HL-60 (cell line): Measurements from ENCODE around the gene SLC12A1.

ENCODE experiments used
- CTCF ChIP-seq: IDR thresholded peaks from one replicate; pipeline ENCODE4 v1.5.1; 2011; ENCODE audit warnings: low read length, control low read depth, inconsistent platforms; ENCODE audit not compliant: insufficient read depth
- GABPA ChIP-seq: IDR thresholded peaks from 2 replicates; pipeline ENCODE4 v1.6.1; 2012; ENCODE audit warnings: low read depth
- POLR2AphosphoS5 ChIP-seq: IDR thresholded peaks from 2 replicates; pipeline ENCODE4 v1.6.1; 2012; ENCODE audit warnings: low read depth
- REST ChIP-seq: IDR thresholded peaks from 2 replicates; pipeline ENCODE4 v1.6.1; 2012; ENCODE audit warnings: low read depth; ENCODE audit not compliant: insufficient replicate concordance
- SPI1 ChIP-seq: IDR thresholded peaks from 2 replicates; pipeline ENCODE4 v1.6.1; 2012; ENCODE audit warnings: low read depth, mild to moderate bottlenecking, borderline replicate concordance

GRCh38 chr15:48221261-48221660, 15.2 kb downstream of the SLC12A1 start:
- no peak for TF ChIP-seq GABPA
- no peak for TF ChIP-seq REST
- TF ChIP-seq CTCF, result no peak
- TF ChIP-seq POLR2AphosphoS5, result no peak
- TF ChIP-seq SPI1, result no peak
